Skin epidermis (tissue), 12 donors: ENCODE data around the gene ARHGAP28.
"Not testable (repeated sequence)": the region's sequence is repeated elsewhere in the genome, so short reads cannot be mapped to it uniquely, and the experiment has no call there.

Experiments
- H3K27ac ChIP-seq, 21 experiments: fragments of 200-600 bp; sonication (generic) in 11 of 21; one replicate each; pipeline ENCODE4 v1.5.0; 2020; ENCODE audit warnings: mild to moderate bottlenecking in 3 of 21, inconsistent platforms in 2 of 21, moderate library complexity in 2 of 21
- H3K4me3 ChIP-seq, 7 experiments: fragments of 200-600 bp; sonication (generic) in 2 of 7; one replicate each; pipeline ENCODE4 v1.5.0; 2020; ENCODE audit warnings: inconsistent platforms in 2 of 7, mild to moderate bottlenecking in 2 of 7, moderate library complexity in 1 of 7

ARHGAP28 gene

GRCh38 chr18:6885006-6885481 lies 155.5 kb downstream of the ARHGAP28 start:
- Histone ChIP-seq H3K27ac (peak overlapping the region in 3 of 21 experiments; percentile 16 to 57 (median 38)), H3K4me3 (no peak overlapping the region)

GRCh38 chr18:6885992-6886796 lies 156.7 kb downstream of the ARHGAP28 start:
- Histone ChIP-seq H3K4me3 (no peak overlapping the region), H3K27ac (no peak overlapping the region)

GRCh38 chr18:6886797-6887330 lies 157.3 kb downstream of the ARHGAP28 start:
- Histone ChIP-seq H3K4me3 (no peak overlapping the region), H3K27ac (no peak overlapping the region)

- H3K27ac ChIP-seq = no peak overlapping the region
- H3K4me3 ChIP-seq = no peak overlapping the region
Measured at GRCh38 chr18:6891788-6892187, 162.3 kb downstream of the ARHGAP28 start.

GRCh38 chr18:6901286-6901926 lies 171.9 kb downstream of the ARHGAP28 start:
- H3K4me3 ChIP-seq = no peak overlapping the region
- H3K27ac ChIP-seq = no peak overlapping the region

- Histone ChIP-seq H3K4me3 (no peak overlapping the region), H3K27ac (no peak overlapping the region)
Measured at GRCh38 chr18:6917072-6917471, 187.6 kb downstream of the ARHGAP28 start.

- H3K4me3 ChIP-seq = no peak overlapping the region
- H3K27ac ChIP-seq = no peak overlapping the region
Measured at GRCh38 chr18:6920099-6920955, 190.8 kb downstream of the ARHGAP28 start.

- Histone ChIP-seq H3K27ac (no peak overlapping the region), H3K4me3 (no peak overlapping the region)
Measured at GRCh38 chr18:6921571-6921970, 192.1 kb downstream of the ARHGAP28 start.

GRCh38 chr18:6923220-6923619 lies 193.7 kb downstream of the ARHGAP28 start:
- H3K4me3 ChIP-seq = no peak overlapping the region

GRCh38 chr18:6927153-6927552 lies 197.6 kb downstream of the ARHGAP28 start:
- Histone ChIP-seq H3K4me3 (no peak overlapping the region), H3K27ac (peak overlapping the region in 2 of 21 experiments; percentile 48 to 59)

More at GRCh38 chr18:6923220-6923619, 193.7 kb downstream of the ARHGAP28 start:
- H3K27ac ChIP-seq = no peak overlapping the region

- no peak overlapping the region for H3K4me3 ChIP-seq
- peak overlapping the region in 1 of 21 experiments; percentile 59 for H3K27ac ChIP-seq
Measured at GRCh38 chr18:6928359-6928758, 198.8 kb downstream of the ARHGAP28 start.

- H3K4me3 ChIP-seq = peak overlapping the region in 1 of 7 experiments; percentile 12
- no peak overlapping the region for H3K27ac ChIP-seq
Measured at GRCh38 chr18:6929370-6930102, 200.0 kb downstream of the ARHGAP28 start.

- no peak overlapping the region for H3K27ac ChIP-seq
- H3K4me3 ChIP-seq = no peak overlapping the region
Measured at GRCh38 chr18:6934859-6935258, 205.3 kb downstream of the ARHGAP28 start.

- Histone ChIP-seq H3K27ac (no peak overlapping the region), H3K4me3 (no peak overlapping the region)
Measured at GRCh38 chr18:6938003-6938402, 208.5 kb downstream of the ARHGAP28 start.

GRCh38 chr18:6938403-6938802 lies 208.9 kb downstream of the ARHGAP28 start:
- not testable (repeated sequence) for H3K27ac ChIP-seq, H3K4me3 ChIP-seq

GRCh38 chr18:6939972-6940371 lies 210.5 kb downstream of the ARHGAP28 start:
- peak overlapping the region in 1 of 21 experiments; percentile 59 for H3K27ac ChIP-seq
- no peak overlapping the region for H3K4me3 ChIP-seq

GRCh38 chr18:6940451-6940850 lies 210.9 kb downstream of the ARHGAP28 start:
- peak overlapping the region in 1 of 21 experiments; percentile 59 for H3K27ac ChIP-seq
- no peak overlapping the region for H3K4me3 ChIP-seq

- Histone ChIP-seq H3K27ac (no peak overlapping the region), H3K4me3 (no peak overlapping the region)
Measured at GRCh38 chr18:6941996-6942395, 212.5 kb downstream of the ARHGAP28 start.

- Histone ChIP-seq H3K4me3 (no peak overlapping the region), H3K27ac (no peak overlapping the region)
Measured at GRCh38 chr18:6942742-6943141, 213.2 kb downstream of the ARHGAP28 start.
